8988T (cell line): ENCODE results near the gene LPP.

Source experiments
- DNase-seq: peaks from one replicate; pipeline ENCODE4 v3.0.0; 2011

The LPP gene

GRCh38 chr3:188533612-188534357 lies 379.8 kb downstream of the LPP start:
- no peak for DNase-seq

- DNase-seq: no peak
Measured at GRCh38 chr3:188534633-188535032, 380.7 kb downstream of the LPP start.

GRCh38 chr3:188537606-188538005 lies 383.6 kb downstream of the LPP start:
- no peak for DNase-seq

GRCh38 chr3:188539037-188539436 lies 385.1 kb downstream of the LPP start:
- no peak for DNase-seq

- DNase-seq: no peak
Measured at GRCh38 chr3:188539631-188540194, 385.8 kb downstream of the LPP start.

- no peak for DNase-seq
Measured at GRCh38 chr3:188542196-188542595, 388.2 kb downstream of the LPP start.

- no peak for DNase-seq
Measured at GRCh38 chr3:188544012-188544411, 390.1 kb downstream of the LPP start.

- no peak for DNase-seq
Measured at GRCh38 chr3:188546835-188547670, 393.1 kb downstream of the LPP start.

GRCh38 chr3:188553569-188553968 lies 399.6 kb downstream of the LPP start:
- no peak for DNase-seq

GRCh38 chr3:188554404-188554803 lies 400.4 kb downstream of the LPP start:
- DNase-seq: no peak

GRCh38 chr3:188557235-188557634 lies 403.3 kb downstream of the LPP start:
- no peak for DNase-seq

GRCh38 chr3:188558343-188559071 lies 404.6 kb downstream of the LPP start:
- DNase-seq: no peak

- DNase-seq: no peak
Measured at GRCh38 chr3:188559072-188559429, 405.1 kb downstream of the LPP start.

- DNase-seq: no peak
Measured at GRCh38 chr3:188559856-188560255, 405.9 kb downstream of the LPP start.

GRCh38 chr3:188562144-188562543 lies 408.2 kb downstream of the LPP start:
- DNase-seq: no peak

- no peak for DNase-seq
Measured at GRCh38 chr3:188567478-188568195, 413.7 kb downstream of the LPP start.

GRCh38 chr3:188568736-188569135 lies 414.8 kb downstream of the LPP start:
- DNase-seq: no peak

GRCh38 chr3:188571531-188572095 lies 417.7 kb downstream of the LPP start:
- no peak for DNase-seq

- no peak for DNase-seq
Measured at GRCh38 chr3:188573291-188573940, 419.5 kb downstream of the LPP start.

GRCh38 chr3:188573956-188574355 lies 420.0 kb downstream of the LPP start:
- DNase-seq: no peak

- DNase-seq: no peak
Measured at GRCh38 chr3:188574885-188575284, 420.9 kb downstream of the LPP start.

GRCh38 chr3:188575501-188575900 lies 421.5 kb downstream of the LPP start:
- DNase-seq: no peak
